GM18517 (cell line): ENCODE results near the gene QRICH2.
"Not testable (repeated sequence)": the region's sequence is repeated elsewhere in the genome, so short reads cannot be mapped to it uniquely, and the experiment has no call there.

Experiments used
- ATAC-seq: cut with Tn5 transposase; IDR thresholded peaks from one replicate; pipeline ENCODE4 v1.9.1; 2021; ENCODE audit warnings: mild to moderate bottlenecking, moderate library complexity; ENCODE audit not compliant: unreplicated experiment

Gene QRICH2

GRCh38 chr17:76225373-76226086 lies 82.5 kb downstream of the QRICH2 start:
- not testable (repeated sequence) for ATAC-seq
